Glutamatergic neuron (in vitro differentiated cells): ENCODE results near the gene HDAC4. TPM values are rescaled to one million over a fixed set of nuclear protein-coding genes. Genes with fewer than 3 reads are reported as not detected.

ENCODE experiments used
- DNase-seq: peaks from one replicate; pipeline ENCODE4 v3.0.0; 2022
- H3K27ac Mint-ChIP-seq: one replicate; pipeline ENCODE4 v1.8.0; 2020; ENCODE audit warnings: mild to moderate bottlenecking, mixed read lengths, inconsistent platforms; ENCODE audit not compliant: unreplicated experiment
- H3K27me3 Mint-ChIP-seq: one replicate; pipeline ENCODE4 v1.8.0; 2020; ENCODE audit warnings: mild to moderate bottlenecking, moderate library complexity, mixed read lengths, inconsistent platforms; ENCODE audit not compliant: unreplicated experiment
- H3K36me3 Mint-ChIP-seq: one replicate; pipeline ENCODE4 v1.8.0; 2020; ENCODE audit warnings: mild to moderate bottlenecking, mixed read lengths, inconsistent platforms; ENCODE audit not compliant: unreplicated experiment
- H3K4me1 Mint-ChIP-seq: one replicate; pipeline ENCODE4 v1.8.0; 2020; ENCODE audit warnings: mild to moderate bottlenecking, low read depth, mixed read lengths, inconsistent platforms; ENCODE audit not compliant: unreplicated experiment
- H3K4me3 Mint-ChIP-seq: one replicate; pipeline ENCODE4 v1.8.0; 2020; ENCODE audit warnings: mild to moderate bottlenecking, mixed read lengths, inconsistent platforms; ENCODE audit not compliant: unreplicated experiment
- H3K9me3 Mint-ChIP-seq: one replicate; pipeline ENCODE4 v1.8.0; 2020; ENCODE audit warnings: mild to moderate bottlenecking, moderate library complexity, mixed read lengths, inconsistent platforms; ENCODE audit not compliant: unreplicated experiment
- total RNA-seq: library from RNA; stranded (reverse); fragmentation: NEBNext Ultra II Directional; extraction: Animal tissue kit (Norgen Biotek cat#: 25700); gene quantifications from one replicate; pipeline ENCODE4 v1.2.1, GENCODE V29; 2021; ENCODE audit not compliant: unreplicated experiment
- TF ChIP-seq, protein P1 (sequence below): fragments of 200-600 bp; sonication (generic); IDR thresholded peaks from one replicate; pipeline ENCODE4 v1.5.0; 2021; ENCODE audit not compliant: partially characterized antibody, unreplicated experiment

The HDAC4 gene
- total RNA-seq, 1 donor from 2014 or later = 90.6 TPM

DNA sequence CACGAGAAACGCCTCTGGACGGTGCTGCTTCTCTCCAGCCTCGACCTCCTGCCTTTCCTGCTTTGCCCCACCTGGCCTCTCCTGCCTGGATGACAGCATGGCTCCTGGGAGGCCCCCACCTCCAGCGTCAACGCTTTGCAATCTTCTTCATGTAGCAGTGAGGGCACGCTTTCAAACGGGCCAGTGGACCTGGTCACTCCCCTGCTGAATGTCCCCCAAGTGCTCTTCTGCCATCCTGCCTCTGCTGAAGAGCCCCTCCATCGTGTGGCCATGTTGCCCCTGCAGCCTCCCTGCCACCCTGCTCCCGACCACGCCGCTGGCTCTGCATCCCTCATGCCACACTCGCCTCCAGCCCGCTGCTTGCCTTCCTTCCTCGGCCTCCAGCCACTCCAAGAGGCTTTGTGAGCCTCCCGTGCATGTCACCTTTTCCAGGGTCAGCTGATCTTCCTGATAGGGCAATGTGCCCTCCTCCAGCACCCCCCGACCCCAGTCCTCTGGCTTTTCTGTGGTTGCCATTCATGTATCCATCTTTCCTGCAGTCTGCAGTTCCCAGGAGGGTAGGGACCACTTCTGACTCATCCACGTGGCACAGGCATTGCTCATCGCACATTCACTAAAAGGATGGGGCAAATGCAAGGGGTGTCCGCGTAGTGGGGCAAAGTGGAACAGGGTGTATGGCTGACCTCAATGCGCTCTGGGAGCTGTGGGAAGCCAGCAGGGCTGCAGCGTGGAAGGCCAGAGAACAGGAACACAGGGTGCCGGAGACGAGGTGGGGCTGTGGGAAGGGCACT is 284.2 kb downstream of the HDAC4 start:
- H3K4me3 Mint-ChIP-seq = no peak overlapping the region
- no peak for DNase-seq
- H3K4me1 Mint-ChIP-seq = peaks cover 10% of the 10 kb centered on the region
- H3K9me3 Mint-ChIP-seq = peaks cover 9% of the 10 kb centered on the region
- peaks cover 17% of the 10 kb centered on the region for H3K27me3 Mint-ChIP-seq
- H3K27ac Mint-ChIP-seq = peak overlapping the region; percentile 59
- peaks cover 9% of the 10 kb centered on the region for H3K36me3 Mint-ChIP-seq
- TF ChIP-seq, protein P1, sequence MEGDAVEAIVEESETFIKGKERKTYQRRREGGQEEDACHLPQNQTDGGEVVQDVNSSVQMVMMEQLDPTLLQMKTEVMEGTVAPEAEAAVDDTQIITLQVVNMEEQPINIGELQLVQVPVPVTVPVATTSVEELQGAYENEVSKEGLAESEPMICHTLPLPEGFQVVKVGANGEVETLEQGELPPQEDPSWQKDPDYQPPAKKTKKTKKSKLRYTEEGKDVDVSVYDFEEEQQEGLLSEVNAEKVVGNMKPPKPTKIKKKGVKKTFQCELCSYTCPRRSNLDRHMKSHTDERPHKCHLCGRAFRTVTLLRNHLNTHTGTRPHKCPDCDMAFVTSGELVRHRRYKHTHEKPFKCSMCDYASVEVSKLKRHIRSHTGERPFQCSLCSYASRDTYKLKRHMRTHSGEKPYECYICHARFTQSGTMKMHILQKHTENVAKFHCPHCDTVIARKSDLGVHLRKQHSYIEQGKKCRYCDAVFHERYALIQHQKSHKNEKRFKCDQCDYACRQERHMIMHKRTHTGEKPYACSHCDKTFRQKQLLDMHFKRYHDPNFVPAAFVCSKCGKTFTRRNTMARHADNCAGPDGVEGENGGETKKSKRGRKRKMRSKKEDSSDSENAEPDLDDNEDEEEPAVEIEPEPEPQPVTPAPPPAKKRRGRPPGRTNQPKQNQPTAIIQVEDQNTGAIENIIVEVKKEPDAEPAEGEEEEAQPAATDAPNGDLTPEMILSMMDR = no peak

DNA sequence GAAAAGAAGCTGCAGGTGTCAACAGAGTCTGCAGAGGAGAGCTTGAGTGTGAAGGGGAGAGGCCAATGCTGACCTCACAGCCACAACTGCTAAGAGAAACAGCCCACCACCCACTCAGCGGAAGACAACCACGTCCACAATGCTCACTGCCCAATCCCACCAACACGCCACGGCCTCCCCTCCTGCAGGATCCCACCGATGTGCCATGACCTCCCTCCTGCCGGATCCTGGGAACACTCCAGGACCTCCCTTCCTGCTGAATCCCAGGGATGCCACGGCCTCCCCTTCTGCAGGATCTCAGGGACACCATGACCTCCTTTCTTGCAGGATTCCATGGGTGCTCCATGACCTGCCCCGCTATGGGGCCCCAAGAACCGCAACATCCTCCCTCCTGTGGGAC is 285.2 kb downstream of the HDAC4 start:
- Mint-ChIP-seq H3K36me3 (peaks cover 9% of the 10 kb centered on the region), H3K9me3 (peaks cover 9% of the 10 kb centered on the region), H3K4me3 (no peak overlapping the region), H3K4me1 (peaks cover 10% of the 10 kb centered on the region), H3K27me3 (peaks cover 17% of the 10 kb centered on the region), H3K27ac (no peak overlapping the region)
- DNase-seq = no peak
- TF ChIP-seq, protein P1 = no peak

DNA sequence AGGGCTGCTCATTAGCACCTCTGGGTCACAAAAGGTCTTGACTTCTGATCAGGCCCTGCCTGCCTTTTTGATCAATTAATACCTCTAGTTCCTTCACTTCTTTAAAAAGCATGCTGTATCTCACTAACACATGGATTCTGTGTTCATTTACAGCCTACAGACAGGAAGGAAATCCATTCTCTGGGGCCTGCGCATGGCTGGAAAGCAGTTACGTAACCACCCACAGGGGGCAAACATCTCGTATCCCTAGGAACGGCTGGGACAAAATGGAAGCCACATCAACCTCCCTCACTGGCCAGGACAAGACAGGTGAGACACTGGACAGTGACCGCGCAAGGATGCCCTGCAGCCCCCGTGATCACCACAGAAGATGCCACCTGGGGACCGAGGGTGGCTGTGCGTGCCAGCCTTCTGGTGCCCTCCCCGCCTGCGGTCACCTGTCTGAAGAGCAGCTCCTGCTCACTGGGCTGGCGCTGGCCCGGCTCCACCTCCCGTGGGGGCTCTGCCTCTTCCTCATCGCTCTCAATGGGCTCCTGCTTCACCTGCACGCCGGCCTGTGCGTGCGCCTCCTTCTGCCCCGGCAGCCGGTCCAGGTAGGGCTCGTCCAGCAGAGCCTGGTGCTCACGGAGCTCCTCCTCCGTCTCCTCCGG is 286.1 kb downstream of the HDAC4 start:
- H3K4me1 Mint-ChIP-seq = peaks cover 10% of the 10 kb centered on the region
- no peak overlapping the region for H3K4me3 Mint-ChIP-seq
- H3K27ac Mint-ChIP-seq = peak overlapping the region; percentile 29

DNA sequence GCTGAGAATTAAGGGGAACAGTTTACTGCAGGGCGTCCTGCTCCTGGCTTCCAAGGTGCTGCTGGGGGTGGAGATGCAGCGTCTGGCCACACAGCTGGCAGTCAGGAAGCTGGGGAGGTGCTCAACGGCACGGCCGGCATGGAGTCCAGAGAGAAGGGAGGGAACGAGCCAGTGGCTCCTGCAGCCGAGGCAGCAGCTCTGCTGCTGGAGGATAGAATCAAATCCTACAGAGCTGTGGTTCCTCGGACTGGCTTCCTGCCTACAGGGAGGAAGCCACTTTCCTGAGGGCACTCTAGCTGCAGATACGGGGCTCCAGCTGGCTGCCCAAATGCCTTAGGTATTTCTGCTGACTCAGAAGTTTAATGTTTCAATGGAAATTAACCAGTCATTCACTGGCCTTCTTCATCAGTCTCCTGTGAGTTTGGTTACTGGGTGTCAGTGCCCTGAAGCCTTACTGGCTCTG is 286.7 kb downstream of the HDAC4 start:
- no peak overlapping the region for H3K4me3 Mint-ChIP-seq
- H3K27me3 Mint-ChIP-seq = peaks cover 19% of the 10 kb centered on the region
- peaks cover 8% of the 10 kb centered on the region for H3K9me3 Mint-ChIP-seq
- H3K36me3 Mint-ChIP-seq = peaks cover 9% of the 10 kb centered on the region
- DNase-seq = no peak
- TF ChIP-seq, protein P1 = no peak
- H3K27ac Mint-ChIP-seq = peak overlapping the region; percentile 64
- peaks cover 10% of the 10 kb centered on the region for H3K4me1 Mint-ChIP-seq

More for the DNA sequence above, 286.1 kb downstream of the HDAC4 start:
- DNase-seq = no peak
- TF ChIP-seq, protein P1 = no peak
- Mint-ChIP-seq H3K27me3 (peaks cover 19% of the 10 kb centered on the region), H3K9me3 (peaks cover 9% of the 10 kb centered on the region), H3K36me3 (peaks cover 9% of the 10 kb centered on the region)

DNA sequence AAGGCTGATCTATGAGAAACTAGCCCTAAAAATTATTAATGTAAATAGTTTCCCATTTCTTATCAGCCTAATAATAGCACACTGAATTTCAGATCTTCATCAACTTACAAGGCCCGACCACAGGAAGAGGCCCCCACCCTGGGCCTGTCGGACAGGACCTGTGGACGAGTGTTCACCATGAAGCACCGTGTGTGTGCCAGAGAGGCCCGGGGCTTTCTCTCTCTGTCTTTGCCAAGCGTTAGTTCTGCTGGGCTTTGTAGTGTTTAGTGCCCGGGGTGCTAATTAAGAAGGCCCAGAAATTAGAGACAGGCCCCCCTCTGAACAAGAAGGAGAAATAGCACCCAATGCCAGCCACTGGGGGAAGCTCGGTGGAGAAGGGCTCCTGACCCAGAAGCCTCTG is 287.2 kb downstream of the HDAC4 start:
- Mint-ChIP-seq H3K36me3 (peaks cover 9% of the 10 kb centered on the region), H3K9me3 (peaks cover 7% of the 10 kb centered on the region), H3K4me1 (peaks cover 10% of the 10 kb centered on the region), H3K27ac (peak overlapping the region; percentile 64), H3K27me3 (peaks cover 16% of the 10 kb centered on the region), H3K4me3 (no peak overlapping the region)
- TF ChIP-seq, protein P1 = no peak
- no peak for DNase-seq
